Measurements from ENCODE around the gene TMOD2. TPM values are rescaled to one million over a fixed set of nuclear protein-coding genes. Genes with fewer than 3 reads are reported as not detected.

TMOD2 gene
- total RNA-seq, 1 experiment from 2014 or later = 7.6 TPM

DNA sequence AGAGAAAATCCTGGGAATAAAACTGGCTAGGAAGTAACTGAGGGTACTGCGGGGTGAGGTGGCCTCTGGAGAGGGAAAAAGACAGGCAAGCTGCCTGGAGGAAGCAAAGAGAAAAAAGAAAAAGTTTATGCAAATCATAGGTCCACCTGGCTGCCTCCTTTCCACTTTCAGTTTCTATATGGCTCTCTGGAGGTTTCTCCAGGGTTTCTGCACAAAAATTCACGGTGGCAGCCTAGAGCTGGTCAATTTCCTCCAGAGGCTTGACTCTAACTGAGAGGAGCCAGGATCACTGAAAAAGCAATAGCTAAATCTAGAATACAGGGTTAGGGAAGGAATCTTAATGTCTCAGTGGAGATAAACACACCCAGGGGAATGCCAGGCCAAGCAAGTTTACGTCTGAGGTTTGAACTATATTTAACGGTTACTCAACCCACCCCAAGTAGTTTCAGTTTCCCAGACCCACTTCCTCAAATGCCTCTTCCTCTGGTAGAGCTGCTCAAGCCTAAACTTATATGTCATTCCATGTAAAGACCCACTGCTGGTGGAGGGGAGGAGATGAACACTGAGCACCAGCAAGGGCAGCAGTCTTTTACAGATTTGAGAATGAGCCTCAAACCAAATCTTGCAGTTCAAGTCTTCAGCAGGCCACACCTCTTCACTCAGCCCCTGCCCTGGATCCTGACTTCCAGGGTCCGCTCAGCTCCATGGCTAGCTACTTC, 19.7 kb upstream of the TMOD2 start:
- no peak for DNase-seq (ENCODE audit: low read depth, low spot score)
- in situ Hi-C loops (cut with HindIII; ENCODE audit: low pct_unique_long_range_greater_than_20kb, low sequenced_read_pairs) = no loop called here

DNA sequence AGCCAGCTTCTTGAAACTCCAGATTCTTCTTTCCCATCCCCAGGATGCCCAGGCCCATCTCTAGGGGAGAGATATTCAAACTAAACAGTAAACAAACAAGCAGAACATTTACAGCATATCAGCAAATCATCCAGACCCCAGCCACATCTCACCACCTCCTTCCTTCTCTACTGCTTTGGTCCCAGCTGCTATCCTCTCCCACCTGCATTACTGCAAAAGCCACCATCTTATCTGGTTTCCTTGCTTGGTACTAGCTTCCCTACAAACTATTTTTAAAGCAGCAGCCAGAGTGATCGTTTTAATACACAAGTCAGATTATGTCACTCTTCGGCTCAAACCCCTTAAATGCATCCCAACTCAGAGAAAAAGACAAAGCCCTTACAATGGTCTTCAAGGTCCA, 18.8 kb upstream of the TMOD2 start:
- in situ Hi-C loops (cut with HindIII; ENCODE audit: low pct_unique_long_range_greater_than_20kb, low sequenced_read_pairs) = no loop called here
- DNase-seq (ENCODE audit: low read depth, low spot score) = no peak

DNA sequence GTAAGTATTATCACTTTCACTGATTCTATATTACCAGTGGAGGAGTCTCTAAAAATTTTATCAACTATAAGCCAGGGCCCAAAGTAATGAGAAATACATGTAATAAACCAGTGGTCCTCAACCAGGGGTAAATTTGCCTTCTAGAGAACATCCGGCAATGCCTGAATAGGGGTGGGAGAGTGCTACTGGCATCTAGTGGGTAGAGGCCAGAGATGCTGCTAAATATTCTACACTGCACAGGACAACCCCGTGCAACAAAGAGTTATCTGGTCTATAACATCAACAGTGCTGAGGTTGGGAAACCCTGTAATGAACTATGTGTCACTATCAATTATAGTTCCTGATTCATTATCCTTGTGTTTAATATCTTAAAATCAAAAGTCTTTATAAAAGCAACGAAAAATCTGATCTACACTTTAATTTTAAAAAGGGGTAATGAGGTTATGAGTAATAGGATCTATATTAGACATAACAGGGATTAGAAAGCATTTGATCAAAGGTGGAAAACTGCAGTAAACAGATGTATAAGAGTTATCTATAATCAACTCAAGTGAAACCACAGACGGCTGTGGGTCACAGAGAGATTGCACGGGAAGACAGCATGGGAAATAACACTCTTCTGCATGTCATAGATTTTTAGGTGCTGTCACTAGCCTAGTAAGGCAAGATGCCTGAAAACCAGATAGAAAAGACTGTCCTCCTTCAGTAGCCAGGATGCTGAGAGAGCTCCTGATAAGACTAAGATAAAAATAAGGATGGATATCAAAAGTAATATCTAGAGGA, 16.0 kb upstream of the TMOD2 start:
- DNase-seq (ENCODE audit: low read depth, low spot score) = no peak
- in situ Hi-C loops (cut with HindIII; ENCODE audit: low pct_unique_long_range_greater_than_20kb, low sequenced_read_pairs) = no loop called here

- no peak for DNase-seq (ENCODE audit: low read depth, low spot score)
- in situ Hi-C loops (cut with HindIII; ENCODE audit: low pct_unique_long_range_greater_than_20kb, low sequenced_read_pairs) = no loop called here
Measured at GRCh38 chr15:51736069-51736468, 15.3 kb upstream of the TMOD2 start.

GRCh38 chr15:51736751-51737521, 14.5 kb upstream of the TMOD2 start:
- in situ Hi-C loops (cut with HindIII; ENCODE audit: low pct_unique_long_range_greater_than_20kb, low sequenced_read_pairs) = no loop called here
- DNase-seq (ENCODE audit: low read depth, low spot score) = no peak

GRCh38 chr15:51737522-51738305, 13.7 kb upstream of the TMOD2 start, which contains the start of gene LYSMD2:
Gene LYSMD2 (minus strand): TSS chr15:51737655. CDS start chr15:51737622, 33 bp downstream.
- in situ Hi-C loops (cut with HindIII; ENCODE audit: low pct_unique_long_range_greater_than_20kb, low sequenced_read_pairs) = no loop called here
- DNase-seq (ENCODE audit: low read depth, low spot score) = peak; percentile 56

GRCh38 chr15:51738553-51738952, 12.8 kb upstream of the TMOD2 start:
- in situ Hi-C loops (cut with HindIII; ENCODE audit: low pct_unique_long_range_greater_than_20kb, low sequenced_read_pairs) = no loop called here

DNA sequence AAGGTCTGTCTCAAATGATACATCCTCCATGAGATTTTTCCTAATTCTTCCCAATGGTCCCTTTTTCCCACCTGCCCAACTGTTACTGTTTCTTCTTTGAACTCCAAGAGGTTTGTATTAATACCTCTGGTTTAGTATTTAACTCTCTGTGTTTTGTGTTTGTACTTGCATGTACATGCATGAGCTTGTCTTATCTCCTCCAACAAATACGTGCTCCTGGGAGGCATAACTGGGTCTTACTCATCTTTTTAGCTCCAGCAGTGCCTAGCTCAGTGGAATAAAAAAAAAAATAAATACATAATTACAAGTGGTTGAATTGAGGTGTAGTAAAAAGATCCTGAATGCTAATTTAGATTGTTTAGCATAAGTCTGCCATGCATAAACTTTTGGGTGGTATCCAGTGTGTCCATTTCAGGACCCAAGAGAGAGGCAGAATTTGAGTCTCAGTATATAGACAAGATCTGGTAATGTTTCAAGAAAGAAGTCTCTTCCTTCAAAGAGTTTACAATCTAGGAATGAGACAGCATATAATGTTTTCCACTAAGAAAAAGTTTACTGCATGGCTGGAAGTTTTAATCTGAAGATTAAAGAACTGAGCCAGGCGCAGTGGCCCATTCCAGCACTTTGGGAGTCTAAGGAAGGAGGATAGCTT, 12.2 kb upstream of the TMOD2 start:
- DNase-seq (ENCODE audit: low read depth, low spot score) = no peak
- in situ Hi-C loops (cut with HindIII; ENCODE audit: low pct_unique_long_range_greater_than_20kb, low sequenced_read_pairs) = no loop called here

More at GRCh38 chr15:51738553-51738952, 12.8 kb upstream of the TMOD2 start:
- DNase-seq (ENCODE audit: low read depth, low spot score) = no peak

GRCh38 chr15:51749307-51749706, 2.1 kb upstream of the TMOD2 start:
- no peak for DNase-seq (ENCODE audit: low read depth, low spot score)
- in situ Hi-C loops (cut with HindIII; ENCODE audit: low pct_unique_long_range_greater_than_20kb, low sequenced_read_pairs) = no loop called here

- in situ Hi-C loops (cut with HindIII; ENCODE audit: low pct_unique_long_range_greater_than_20kb, low sequenced_read_pairs) = no loop called here
- no peak for DNase-seq (ENCODE audit: low read depth, low spot score)
Measured at GRCh38 chr15:51750186-51750585, 1.2 kb upstream of the TMOD2 start.

GRCh38 chr15:51751697-51752683, 593 bp downstream of the TMOD2 start:
- in situ Hi-C loops (cut with HindIII; ENCODE audit: low pct_unique_long_range_greater_than_20kb, low sequenced_read_pairs) = no loop called here
- DNase-seq (ENCODE audit: low read depth, low spot score) = no peak

DNA sequence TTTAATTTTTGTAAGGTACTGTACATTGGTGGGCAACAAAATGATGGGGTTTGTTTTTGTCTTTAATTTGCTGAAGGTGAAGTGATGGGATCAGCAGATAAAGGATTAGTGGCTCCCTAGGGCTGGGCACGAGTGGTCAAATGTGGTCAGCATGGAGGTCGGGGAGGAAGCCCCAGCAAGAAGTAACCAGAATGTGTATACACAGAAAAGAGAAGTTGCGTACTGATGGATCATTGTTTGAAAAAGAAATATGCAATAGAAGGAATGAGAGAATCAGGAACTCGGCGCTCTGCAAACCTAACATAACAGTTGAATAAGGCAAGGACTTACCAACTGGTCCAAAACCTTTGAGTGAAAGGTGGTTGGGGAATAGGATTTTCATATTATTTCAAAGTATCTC, 1.5 kb downstream of the TMOD2 start:
- no peak for DNase-seq (ENCODE audit: low read depth, low spot score)
- in situ Hi-C loops (cut with HindIII; ENCODE audit: low pct_unique_long_range_greater_than_20kb, low sequenced_read_pairs) = no loop called here

- DNase-seq (ENCODE audit: low read depth, low spot score) = no peak
- in situ Hi-C loops (cut with HindIII; ENCODE audit: low pct_unique_long_range_greater_than_20kb, low sequenced_read_pairs) = no loop called here
Measured at GRCh38 chr15:51754267-51754666, 2.9 kb downstream of the TMOD2 start.

DNA sequence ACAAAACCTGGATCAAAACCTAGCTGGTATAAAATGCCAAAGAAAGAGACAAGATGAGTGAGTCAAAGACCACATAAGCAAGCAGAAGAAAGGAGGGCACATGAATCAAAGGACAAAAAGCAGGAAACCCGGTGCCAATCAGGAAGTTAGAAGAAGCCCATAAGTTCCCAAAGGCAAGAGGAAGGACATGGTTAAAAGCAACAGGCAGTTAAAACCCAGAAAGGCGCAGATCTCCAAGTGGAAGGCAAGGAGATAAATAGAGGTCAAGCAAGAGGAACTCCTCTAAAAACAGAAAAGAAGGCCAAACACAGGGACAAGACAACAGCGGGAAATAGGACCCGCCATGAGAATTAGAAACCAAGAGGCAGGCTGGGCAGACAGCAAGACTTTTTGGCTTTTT, 4.4 kb downstream of the TMOD2 start:
- DNase-seq (ENCODE audit: low read depth, low spot score) = no peak
- in situ Hi-C loops (cut with HindIII; ENCODE audit: low pct_unique_long_range_greater_than_20kb, low sequenced_read_pairs) = no loop called here

GRCh38 chr15:51756482-51756881, 5.1 kb downstream of the TMOD2 start:
- in situ Hi-C loops (cut with HindIII; ENCODE audit: low pct_unique_long_range_greater_than_20kb, low sequenced_read_pairs) = no loop called here
- DNase-seq (ENCODE audit: low read depth, low spot score) = no peak

DNA sequence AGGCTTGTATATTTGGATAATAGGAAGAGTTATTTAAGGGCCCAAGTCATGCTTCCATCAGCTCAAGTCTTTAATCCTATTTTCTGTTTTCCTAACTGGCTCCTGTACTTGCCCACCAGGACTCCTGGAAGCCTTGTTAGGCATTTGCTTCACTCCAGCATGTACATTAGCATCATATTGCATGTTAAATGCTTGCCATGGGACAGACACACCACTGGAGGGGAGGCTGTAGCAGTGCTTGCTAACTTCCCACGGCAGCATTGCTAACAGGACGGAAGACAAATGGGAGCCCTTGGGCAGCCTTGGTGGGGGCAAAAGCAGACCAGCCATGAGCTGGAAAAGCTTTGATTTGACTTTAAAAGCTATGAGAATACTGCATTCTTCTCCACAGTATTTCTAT, 6.1 kb downstream of the TMOD2 start:
- in situ Hi-C loops (cut with HindIII; ENCODE audit: low pct_unique_long_range_greater_than_20kb, low sequenced_read_pairs) = no loop called here
- DNase-seq (ENCODE audit: low read depth, low spot score) = no peak

Measured in SK-MEL-5 (cell line).